ENCODE measurements around the gene GNAQ. TPM values are rescaled to one million over a fixed set of nuclear protein-coding genes. Genes with fewer than 3 reads are reported as not detected.

GNAQ gene
- total and polyA plus RNA-seq, 2 of the 4 experiments (the other 2 are of a cell fraction): 23.1 to 50.7 TPM

GRCh38 chr9:77943057-77943456 is 88.6 kb downstream of the GNAQ start:
- ATAC-seq (ENCODE audit: low read depth): no peak
- Histone ChIP-seq H3K36me3 (ENCODE audit: control insufficient read depth, insufficient read depth, low read length) (no peaks in the 10 kb centered on the region), H3K4me2 (ENCODE audit: low read depth, low read length) (no peak overlapping the region), H3K9ac (ENCODE audit: low read depth, low read length) (no peak overlapping the region), H4K20me1 (ENCODE audit: insufficient read depth, low read length) (peaks cover 25% of the 10 kb centered on the region; the same call in 1 of the 2 replicates), H3K4me3 (ENCODE audit: insufficient read depth, low read depth, low read length) (no peak overlapping the region), H2BK15ac (ENCODE audit: low read depth, low read length) (no peak overlapping the region), H3K9me1 (ENCODE audit: insufficient read depth, low read length) (peaks cover 15% of the 10 kb centered on the region), H2BK20ac (ENCODE audit: low read depth, low read length) (no peak overlapping the region), H3K56ac (ENCODE audit: extremely low read depth, insufficient read depth, low read length) (no peak overlapping the region), H2AFZ (replicated peaks; ENCODE audit: low read length, poor library complexity) (no peak overlapping the region), H4K5ac (ENCODE audit: low read depth, low read length) (no peak overlapping the region), H2AK9ac (replicated peaks; ENCODE audit: low read depth, low read length, poor library complexity) (no peak overlapping the region), H3K18ac (ENCODE audit: low read depth, low read length) (no peak overlapping the region), H3K23ac (ENCODE audit: low read depth, low read length) (no peak overlapping the region), H3K14ac (replicated peaks; ENCODE audit: low read depth, low read length) (no peak overlapping the region), H3K27ac (ENCODE audit: insufficient read depth, low read length) (no peak overlapping the region), H3K79me1 (ENCODE audit: low read depth in 1 of 2, low read length in 2 of 2) (peaks cover 31 to 53% of the 10 kb centered on the region in 2 experiments), H3K4me1 (ENCODE audit: control insufficient read depth, insufficient read depth, low read length) (peaks cover 10% of the 10 kb centered on the region), H2BK5ac (ENCODE audit: low read depth, low read length, poor library complexity, severe bottlenecking) (no peak overlapping the region), H4K91ac (ENCODE audit: insufficient read depth, low read depth, low read length) (no peak overlapping the region), H3K4ac (ENCODE audit: low read depth, low read length) (no peak overlapping the region), H2AK5ac (ENCODE audit: low read depth, low read length) (no peak overlapping the region), H2BK120ac (ENCODE audit: low read depth, low read length) (no peak overlapping the region), H3K27me3 (ENCODE audit: control insufficient read depth, insufficient read depth, low read length) (no peaks in the 10 kb centered on the region), H3K9me3 (ENCODE audit: control insufficient read depth, insufficient read depth, low read length) (no peaks in the 10 kb centered on the region), H4K8ac (ENCODE audit: low read depth in 2 of 2, low read length in 2 of 2) (no peak overlapping the region)
- POLR2A ChIA-PET (ENCODE audit: unreplicated experiment): no interaction called here
- no CpG with 5 or more reads among the region's 4 CpGs for WGBS, 2 experiments (ENCODE audit: extremely low coverage in 2 of 2, insufficient read length in 1 of 2)
- no peak for DNase-seq
- dilution Hi-C loops (cut with HindIII; ENCODE audit: low sequenced_read_pairs, unreplicated experiment) (no loop called here), in situ Hi-C loops (cut with MboI; ENCODE audit: low sequenced_read_pairs) (no loop called here), intact Hi-C loops (cut with micrococcal nuclease) (no loop called here)
- CTCF ChIA-PET: interaction anchor here (0.6 kb wide), 1 partner anchor 24 kb away, joined by 3 read pairs; no protein-coding TSS in a partner anchor
- no TSS peak for BruUV-seq (replicated peaks)
- no peak for TF ChIP-seq BHLHE40 (IDR thresholded peaks at IDR 0.05; ENCODE audit: low read depth, low read length)
- TF ChIP-seq RAD21 (IDR thresholded peaks at IDR 0.05; ENCODE audit: low read length): no peak
- TF ChIP-seq, protein P1, sequence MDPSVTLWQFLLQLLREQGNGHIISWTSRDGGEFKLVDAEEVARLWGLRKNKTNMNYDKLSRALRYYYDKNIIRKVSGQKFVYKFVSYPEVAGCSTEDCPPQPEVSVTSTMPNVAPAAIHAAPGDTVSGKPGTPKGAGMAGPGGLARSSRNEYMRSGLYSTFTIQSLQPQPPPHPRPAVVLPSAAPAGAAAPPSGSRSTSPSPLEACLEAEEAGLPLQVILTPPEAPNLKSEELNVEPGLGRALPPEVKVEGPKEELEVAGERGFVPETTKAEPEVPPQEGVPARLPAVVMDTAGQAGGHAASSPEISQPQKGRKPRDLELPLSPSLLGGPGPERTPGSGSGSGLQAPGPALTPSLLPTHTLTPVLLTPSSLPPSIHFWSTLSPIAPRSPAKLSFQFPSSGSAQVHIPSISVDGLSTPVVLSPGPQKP (IDR thresholded peaks at IDR 0.05; ENCODE audit: borderline replicate concordance, low read depth, low read length): no peak
- TF ChIP-seq SMC3 (IDR thresholded peaks at IDR 0.05; ENCODE audit: low read depth, low read length): no peak
- TF ChIP-seq FOS (IDR thresholded peaks at IDR 0.05; ENCODE audit: low read depth, low read length): no peak
- TF ChIP-seq POLR2A (IDR thresholded peaks at IDR 0.05; ENCODE audit: low read depth, low read length): no peak
- TF ChIP-seq MXI1 (IDR thresholded peaks at IDR 0.05; ENCODE audit: borderline replicate concordance, low read depth, low read length): no peak
- TF ChIP-seq RCOR1 (IDR thresholded peaks at IDR 0.05; ENCODE audit: insufficient replicate concordance, low read length): no peak
- no peak for TF ChIP-seq NFE2L2 (IDR thresholded peaks at IDR 0.05; ENCODE audit: low read depth, low read length)
- no peak for TF ChIP-seq CTCF (conservative IDR thresholded peaks at IDR 0.05; ENCODE audit: low read depth, low read length)
- TF ChIP-seq RFX5 (IDR thresholded peaks at IDR 0.05; ENCODE audit: low read depth, low read length): no peak
- no peak for TF ChIP-seq MAZ (IDR thresholded peaks at IDR 0.05; ENCODE audit: borderline replicate concordance, low read depth, low read length)
- TF ChIP-seq, protein P2, sequence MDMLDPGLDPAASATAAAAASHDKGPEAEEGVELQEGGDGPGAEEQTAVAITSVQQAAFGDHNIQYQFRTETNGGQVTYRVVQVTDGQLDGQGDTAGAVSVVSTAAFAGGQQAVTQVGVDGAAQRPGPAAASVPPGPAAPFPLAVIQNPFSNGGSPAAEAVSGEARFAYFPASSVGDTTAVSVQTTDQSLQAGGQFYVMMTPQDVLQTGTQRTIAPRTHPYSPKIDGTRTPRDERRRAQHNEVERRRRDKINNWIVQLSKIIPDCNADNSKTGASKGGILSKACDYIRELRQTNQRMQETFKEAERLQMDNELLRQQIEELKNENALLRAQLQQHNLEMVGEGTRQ (IDR thresholded peaks at IDR 0.05; ENCODE audit: low read depth, low read length): no peak
- TF ChIP-seq CEBPB (IDR thresholded peaks at IDR 0.05; ENCODE audit: low read depth, low read length): no peak
- TF ChIP-seq MAFK (IDR thresholded peaks at IDR 0.05; ENCODE audit: low read depth, low read length): no peak
- TF ChIP-seq CHD1 (IDR thresholded peaks at IDR 0.05; ENCODE audit: low read depth, low read length): no peak

Data from IMR-90 (cell line).